A673 (cell line): Measurements from ENCODE around the gene MAS1L. TPM values are rescaled to one million over a fixed set of nuclear protein-coding genes. Genes with fewer than 3 reads are reported as not detected.

Experiments
- BruUV-seq: library from RNA; stranded (reverse); fragments of 400-500 nt; replicated peaks from 2 replicates; lab custom pipeline; 2021; lab: Mats Ljungman, UMichigan
- CTCF ChIA-PET: fragments of 300-600 bp; sonication (Branson Sonifier 250); formaldehyde crosslinking; loops from one replicate; lab custom pipeline; 2022; ENCODE audit warnings: antibody characterized with exemption; lab: Charles Lee
- POLR2A ChIA-PET: fragments of 300-600 bp; sonication (Branson Sonifier 250); formaldehyde crosslinking; loops from one replicate; lab custom pipeline; 2022; ENCODE audit warnings: antibody characterized with exemption; ENCODE audit not compliant: low non-redundant PET; lab: Charles Lee
- DNase-seq: peaks from one replicate; pipeline ENCODE4 v3.0.0-alpha.2; 2015; ENCODE audit warnings: low spot score
- H3K27ac ChIP-seq: fragments of 200-600 bp; sonication (generic); 2 replicates; pipeline ENCODE4 v1.5.1; 2016; ENCODE audit warnings: mixed run types, low read depth, mild to moderate bottlenecking, mixed read lengths, antibody characterized with exemption, low read length; ENCODE audit not compliant: poor library complexity, severe bottlenecking
- H3K27me3 ChIP-seq: fragments of 200-600 bp; sonication (generic); replicated peaks from 2 replicates; pipeline ENCODE4 v1.6.1; 2017; ENCODE audit warnings: mixed run types, low read depth, mild to moderate bottlenecking, mixed read lengths, antibody characterized with exemption, low read length; ENCODE audit not compliant: insufficient read depth, poor library complexity
- H3K36me3 ChIP-seq: fragments of 200-600 bp; sonication (generic); 2 replicates; pipeline ENCODE4 v1.6.1; 2016; ENCODE audit warnings: mixed run types, mild to moderate bottlenecking, mixed read lengths, antibody characterized with exemption, low read length; ENCODE audit not compliant: insufficient read depth, poor library complexity, severe bottlenecking
- H3K4me1 ChIP-seq: fragments of 200-600 bp; sonication (generic); 2 replicates; pipeline ENCODE4 v1.6.1; 2017; ENCODE audit warnings: mixed run types, mild to moderate bottlenecking, mixed read lengths, antibody characterized with exemption, low read length; ENCODE audit not compliant: insufficient read depth, poor library complexity, severe bottlenecking
- H3K4me3 ChIP-seq: fragments of 200-600 bp; sonication (generic); 2 replicates; pipeline ENCODE4 v1.5.1; 2016; ENCODE audit warnings: low read depth, mixed run types, mild to moderate bottlenecking, mixed read lengths, low read length; ENCODE audit not compliant: poor library complexity, severe bottlenecking
- H3K9me3 ChIP-seq: fragments of 200-600 bp; sonication (generic); 2 replicates; pipeline ENCODE4 v1.6.1; 2016; ENCODE audit warnings: mixed run types, low read depth, mild to moderate bottlenecking, mixed read lengths, antibody characterized with exemption, low read length; ENCODE audit not compliant: poor library complexity, severe bottlenecking
- EZH2 ChIP-seq: fragments of 200-600 bp; sonication (generic); IDR thresholded peaks from 2 replicates; pipeline ENCODE4 v1.6.1; 2017; ENCODE audit warnings: borderline replicate concordance, low read depth, mild to moderate bottlenecking, mixed read lengths, antibody characterized with exemption, low read length; ENCODE audit not compliant: poor library complexity, severe bottlenecking
- intact Hi-C: fragments of 100-400 bp; cut with micrococcal nuclease; formaldehyde crosslinking; loops from one replicate; pipeline ENCODE4 v1.10.0; 2022; ENCODE audit not compliant: unreplicated experiment
- total RNA-seq: library from RNA; stranded (reverse); gene quantifications from 2 replicates; pipeline ENCODE4 v1.2.3, GENCODE V29; 2021
- TF ChIP-seq, protein P1 (sequence below): fragments of 300-800, 200-600 bp; sonication (generic); conservative IDR thresholded peaks from 2 replicates; pipeline ENCODE4 v1.5.1; 2017; ENCODE audit warnings: low read depth, mild to moderate bottlenecking, antibody characterized with exemption, low read length, moderate library complexity, mixed read lengths

MAS1L gene
- total RNA-seq, 1 experiment from 2014 or later = not detected

DNA sequence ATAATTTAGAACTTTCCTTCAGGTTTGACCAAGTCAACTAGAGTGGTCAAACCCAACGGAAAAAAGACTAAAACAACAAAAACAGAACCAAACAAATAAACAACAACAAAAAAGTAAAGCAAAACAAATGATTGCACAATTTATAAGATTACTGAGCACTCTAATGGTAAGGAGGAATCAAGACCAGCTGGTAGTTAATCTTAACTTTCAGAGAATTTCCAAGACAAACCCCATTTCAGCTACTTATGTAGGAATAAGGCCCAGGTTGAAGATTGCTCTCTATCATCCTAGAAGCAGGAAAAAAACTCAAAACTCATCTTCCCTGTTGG is 37.5 kb upstream of the MAS1L start:
- no TSS peak for BruUV-seq
- Histone ChIP-seq H3K9me3 (peaks cover 9% of the 10 kb centered on the region), H3K27ac (no peak overlapping the region), H3K27me3 (peaks cover 15% of the 10 kb centered on the region), H3K4me3 (no peak overlapping the region), H3K4me1 (no peaks in the 10 kb centered on the region), H3K36me3 (no peaks in the 10 kb centered on the region)
- CTCF ChIA-PET = interaction anchor here (0.6 kb wide), 1 partner anchor 716 kb away, joined by 3 read pairs; no protein-coding TSS in a partner anchor
- POLR2A ChIA-PET = no interaction called here
- TF ChIP-seq, protein P1, sequence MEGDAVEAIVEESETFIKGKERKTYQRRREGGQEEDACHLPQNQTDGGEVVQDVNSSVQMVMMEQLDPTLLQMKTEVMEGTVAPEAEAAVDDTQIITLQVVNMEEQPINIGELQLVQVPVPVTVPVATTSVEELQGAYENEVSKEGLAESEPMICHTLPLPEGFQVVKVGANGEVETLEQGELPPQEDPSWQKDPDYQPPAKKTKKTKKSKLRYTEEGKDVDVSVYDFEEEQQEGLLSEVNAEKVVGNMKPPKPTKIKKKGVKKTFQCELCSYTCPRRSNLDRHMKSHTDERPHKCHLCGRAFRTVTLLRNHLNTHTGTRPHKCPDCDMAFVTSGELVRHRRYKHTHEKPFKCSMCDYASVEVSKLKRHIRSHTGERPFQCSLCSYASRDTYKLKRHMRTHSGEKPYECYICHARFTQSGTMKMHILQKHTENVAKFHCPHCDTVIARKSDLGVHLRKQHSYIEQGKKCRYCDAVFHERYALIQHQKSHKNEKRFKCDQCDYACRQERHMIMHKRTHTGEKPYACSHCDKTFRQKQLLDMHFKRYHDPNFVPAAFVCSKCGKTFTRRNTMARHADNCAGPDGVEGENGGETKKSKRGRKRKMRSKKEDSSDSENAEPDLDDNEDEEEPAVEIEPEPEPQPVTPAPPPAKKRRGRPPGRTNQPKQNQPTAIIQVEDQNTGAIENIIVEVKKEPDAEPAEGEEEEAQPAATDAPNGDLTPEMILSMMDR = no peak
- TF ChIP-seq EZH2 = no peak
- intact Hi-C loops = no loop called here
- no peak for DNase-seq

- Histone ChIP-seq H3K27me3 (peaks cover 15% of the 10 kb centered on the region), H3K4me1 (no peaks in the 10 kb centered on the region), H3K27ac (no peak overlapping the region), H3K4me3 (no peak overlapping the region), H3K9me3 (peaks cover 9% of the 10 kb centered on the region), H3K36me3 (no peaks in the 10 kb centered on the region)
- intact Hi-C loops = no loop called here
- no peak for DNase-seq
- no TSS peak for BruUV-seq
- no peak for TF ChIP-seq EZH2
- TF ChIP-seq, protein P1 = no peak
- ChIA-PET POLR2A (no interaction called here), CTCF (interaction anchor here (0.6 kb wide), 1 partner anchor 716 kb away, joined by 3 read pairs; no protein-coding TSS in a partner anchor)
These were observed 36.9 kb upstream of the MAS1L start for GRCh38 chr6:29524444-29525310.

DNA sequence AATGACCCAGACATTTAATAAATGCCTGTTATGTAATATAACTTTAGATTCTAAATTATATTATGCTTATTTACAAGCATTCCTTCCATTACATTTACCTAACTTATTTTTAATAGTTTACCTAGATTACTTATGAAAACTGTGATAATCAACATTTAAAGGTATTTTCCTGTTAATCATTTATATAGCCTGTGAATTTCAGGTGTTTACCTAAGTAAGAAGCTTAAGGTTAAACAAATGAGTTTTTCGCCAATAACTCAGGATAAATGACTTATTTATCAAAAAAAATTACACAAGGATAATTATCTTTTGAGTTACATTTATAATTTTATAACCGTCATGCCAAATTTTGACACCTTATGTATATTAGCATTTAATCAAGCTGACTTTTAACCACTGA is 36.3 kb upstream of the MAS1L start:
- TF ChIP-seq, protein P1 = no peak
- no peak for TF ChIP-seq EZH2
- ChIA-PET POLR2A (no interaction called here), CTCF (no interaction called here)
- Histone ChIP-seq H3K9me3 (peaks cover 9% of the 10 kb centered on the region), H3K27ac (no peak overlapping the region), H3K27me3 (peaks cover 15% of the 10 kb centered on the region), H3K4me3 (no peak overlapping the region), H3K4me1 (no peaks in the 10 kb centered on the region), H3K36me3 (no peaks in the 10 kb centered on the region)
- no TSS peak for BruUV-seq
- no peak for DNase-seq
- intact Hi-C loops = no loop called here
